Esophagus muscularis mucosa (tissue), 4 donors: ENCODE data around the gene SMAD2.

Experiments used
- CTCF ChIP-seq, 3 experiments: fragments of 200-600 bp in 2 of 3; fragments of 450-650 bp in 1 of 3; sonication (generic) in 2 of 3; IDR thresholded peaks; one replicate each; pipeline ENCODE4 v1.5.1; 2017 to 2019; ENCODE audit warnings: antibody characterized with exemption in 3 of 3, mild to moderate bottlenecking in 2 of 3, moderate library complexity in 1 of 3
- EP300 ChIP-seq: sonication (generic); formaldehyde crosslinking; IDR thresholded peaks from one replicate; pipeline ENCODE4 v1.6.1; 2017; ENCODE audit warnings: antibody characterized with exemption
- POLR2A ChIP-seq: fragments of 450-650 bp; IDR thresholded peaks from one replicate; pipeline ENCODE4 v1.6.1; 2017; ENCODE audit warnings: antibody characterized with exemption, moderate library complexity, mild to moderate bottlenecking, low read depth

GRCh38 chr18:47775961-47776360 is 154.5 kb downstream of the SMAD2 start:
- no peak for TF ChIP-seq CTCF (IDR thresholded peaks at IDR 0.05)
- no peak for TF ChIP-seq EP300
- TF ChIP-seq POLR2A = no peak
